Memory B cell (primary cell): ENCODE results near the gene ALK.

Source experiments
- ATAC-seq: fragments of 150-1000 bp; cut with Tn5 transposase; 2 replicates; pipeline ENCODE4 v1.10.0; 2021; ENCODE audit warnings: low read depth, mild to moderate bottlenecking, moderate library complexity
- DNase-seq, 2 donors: peaks; one replicate each; pipeline ENCODE4 v3.0.0; 2022; ENCODE audit warnings: low spot score in 2 of 2
- H3K27ac Mint-ChIP-seq: one replicate; pipeline ENCODE4 v1.8.0; 2022; ENCODE audit warnings: mild to moderate bottlenecking, moderate library complexity, mixed read lengths
- H3K27me3 Mint-ChIP-seq: one replicate; pipeline ENCODE4 v1.8.0; 2022; ENCODE audit warnings: mixed read lengths
- H3K36me3 Mint-ChIP-seq: one replicate; pipeline ENCODE4 v1.8.0; 2022; ENCODE audit warnings: mild to moderate bottlenecking, mixed read lengths
- H3K4me1 Mint-ChIP-seq: one replicate; pipeline ENCODE4 v1.8.0; 2022; ENCODE audit warnings: mixed read lengths
- H3K4me3 Mint-ChIP-seq: one replicate; pipeline ENCODE4 v1.8.0; 2022; ENCODE audit warnings: mild to moderate bottlenecking, moderate library complexity, mixed read lengths
- H3K9me3 Mint-ChIP-seq: one replicate; pipeline ENCODE4 v1.8.0; 2022; ENCODE audit warnings: mixed read lengths

ALK gene

GRCh38 chr2:29482348-29482747, 439.0 kb downstream of the ALK start:
- Mint-ChIP-seq H3K9me3 (no peaks in the 10 kb centered on the region), H3K36me3 (no peaks in the 10 kb centered on the region), H3K27me3 (peaks cover 8% of the 10 kb centered on the region), H3K27ac (no peak overlapping the region), H3K4me1 (peaks cover 2% of the 10 kb centered on the region), H3K4me3 (no peak overlapping the region)
- ATAC-seq (no peak), DNase-seq (no peak)

GRCh38 chr2:29481313-29481712, 440.1 kb downstream of the ALK start:
- no peaks in the 10 kb centered on the region for H3K36me3 Mint-ChIP-seq
- ATAC-seq = no peak
- H3K9me3 Mint-ChIP-seq = no peaks in the 10 kb centered on the region
- H3K4me1 Mint-ChIP-seq = peaks cover 2% of the 10 kb centered on the region
- no peak for DNase-seq
- no peak overlapping the region for H3K27ac Mint-ChIP-seq
- peaks cover 9% of the 10 kb centered on the region for H3K27me3 Mint-ChIP-seq
- no peak overlapping the region for H3K4me3 Mint-ChIP-seq

DNA sequence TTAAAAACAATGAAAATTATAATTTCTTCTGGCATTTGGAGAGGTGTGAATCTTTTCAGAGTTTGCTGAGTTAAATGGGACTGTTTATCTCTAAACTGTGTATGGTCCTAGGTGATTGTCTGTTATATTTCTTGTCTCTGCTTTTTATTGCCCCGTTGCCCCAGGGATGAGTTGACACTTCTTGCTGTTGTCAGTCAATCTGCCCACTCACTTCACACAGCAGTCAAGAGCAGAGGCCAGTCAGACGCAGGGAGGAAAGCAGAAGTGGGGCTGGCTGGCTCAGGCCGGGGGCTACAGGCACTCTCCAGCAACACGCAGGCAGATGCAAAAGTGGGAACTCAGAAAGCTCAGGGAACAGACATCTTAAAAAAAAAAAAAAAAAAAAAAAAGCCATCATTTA, 441.0 kb downstream of the ALK start:
- H3K4me1 Mint-ChIP-seq = peaks cover 2% of the 10 kb centered on the region
- H3K27ac Mint-ChIP-seq = no peak overlapping the region
- no peaks in the 10 kb centered on the region for H3K9me3 Mint-ChIP-seq
- H3K36me3 Mint-ChIP-seq = no peaks in the 10 kb centered on the region
- peaks cover 9% of the 10 kb centered on the region for H3K27me3 Mint-ChIP-seq
- H3K4me3 Mint-ChIP-seq = no peak overlapping the region
- DNase-seq (no peak), ATAC-seq (no peak)

DNA sequence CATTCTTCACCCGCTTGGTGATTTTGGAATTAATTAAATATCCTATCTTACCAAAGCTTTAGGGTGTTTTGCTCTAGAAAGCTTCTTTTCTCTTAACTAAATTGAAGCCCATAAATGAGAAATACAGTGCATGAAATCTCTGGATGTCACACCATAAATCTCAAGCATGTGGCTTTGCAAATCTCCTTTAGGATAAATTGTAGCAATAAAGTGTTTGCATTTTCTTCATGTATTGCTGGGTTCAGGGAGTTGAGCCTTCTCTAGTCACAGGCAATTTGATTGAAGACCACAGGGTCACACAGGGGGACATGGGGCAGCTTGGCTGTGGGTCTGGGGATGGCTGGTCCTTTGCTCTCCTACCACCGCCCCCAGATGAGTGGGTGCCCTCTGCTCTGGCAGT, 442.0 kb downstream of the ALK start:
- peaks cover 8% of the 10 kb centered on the region for H3K27me3 Mint-ChIP-seq
- no peaks in the 10 kb centered on the region for H3K9me3 Mint-ChIP-seq

GRCh38 chr2:29478641-29479040, 442.7 kb downstream of the ALK start:
- peaks cover 9% of the 10 kb centered on the region for H3K27me3 Mint-ChIP-seq
- H3K4me1 Mint-ChIP-seq = peaks cover 2% of the 10 kb centered on the region
- H3K36me3 Mint-ChIP-seq = no peaks in the 10 kb centered on the region
- H3K27ac Mint-ChIP-seq = no peak overlapping the region
- ATAC-seq = no peak
- DNase-seq = no peak
- peaks cover 1% of the 10 kb centered on the region for H3K9me3 Mint-ChIP-seq
- no peak overlapping the region for H3K4me3 Mint-ChIP-seq

More for the DNA sequence above, 442.0 kb downstream of the ALK start:
- no peak overlapping the region for H3K27ac Mint-ChIP-seq
- peaks cover 2% of the 10 kb centered on the region for H3K4me1 Mint-ChIP-seq
- ATAC-seq = no peak
- no peaks in the 10 kb centered on the region for H3K36me3 Mint-ChIP-seq
- no peak for DNase-seq
- no peak overlapping the region for H3K4me3 Mint-ChIP-seq

DNA sequence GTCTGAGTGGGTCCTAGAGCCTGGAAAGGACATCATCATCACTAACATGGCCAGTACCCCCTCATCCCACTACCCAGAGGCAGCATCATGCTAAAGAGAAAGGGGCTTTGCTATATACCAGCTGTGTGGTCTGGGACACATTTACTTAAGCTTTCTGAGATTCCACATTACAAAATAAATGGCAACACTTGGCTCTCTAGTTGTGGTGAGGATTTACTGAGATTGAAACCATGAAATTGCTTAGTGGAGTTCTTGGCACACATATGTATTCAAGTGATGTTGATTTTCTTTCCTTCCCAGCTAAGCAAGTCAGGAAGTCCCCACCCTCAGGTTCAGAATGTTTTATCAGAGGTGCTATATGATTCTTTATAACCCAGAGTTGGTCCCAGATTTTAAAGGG, 444.2 kb downstream of the ALK start:
- peaks cover 9% of the 10 kb centered on the region for H3K27me3 Mint-ChIP-seq
- ATAC-seq = no peak
- H3K4me1 Mint-ChIP-seq = peaks cover 2% of the 10 kb centered on the region

GRCh38 chr2:29475499-29475898, 445.9 kb downstream of the ALK start:
- Mint-ChIP-seq H3K27ac (no peak overlapping the region), H3K27me3 (peaks cover 9% of the 10 kb centered on the region), H3K9me3 (peaks cover 3% of the 10 kb centered on the region), H3K4me1 (peaks cover 2% of the 10 kb centered on the region), H3K36me3 (no peaks in the 10 kb centered on the region), H3K4me3 (no peak overlapping the region)
- ATAC-seq (no peak), DNase-seq (no peak)

More for the DNA sequence above, 444.2 kb downstream of the ALK start:
- Mint-ChIP-seq H3K27ac (no peak overlapping the region), H3K9me3 (peaks cover 1% of the 10 kb centered on the region), H3K4me3 (no peak overlapping the region), H3K36me3 (no peaks in the 10 kb centered on the region)
- DNase-seq = no peak

GRCh38 chr2:29469961-29470360, 451.4 kb downstream of the ALK start:
- Mint-ChIP-seq H3K9me3 (peaks cover 9% of the 10 kb centered on the region), H3K36me3 (peaks cover 2% of the 10 kb centered on the region), H3K27ac (no peak overlapping the region), H3K4me1 (no peaks in the 10 kb centered on the region), H3K4me3 (no peak overlapping the region), H3K27me3 (peaks cover 4% of the 10 kb centered on the region)
- ATAC-seq (no peak), DNase-seq (no peak)

- ATAC-seq (no peak), DNase-seq (no peak)
- Mint-ChIP-seq H3K4me3 (no peak overlapping the region), H3K27me3 (peaks cover 4% of the 10 kb centered on the region), H3K36me3 (peaks cover 2% of the 10 kb centered on the region), H3K9me3 (peaks cover 9% of the 10 kb centered on the region), H3K27ac (no peak overlapping the region), H3K4me1 (no peaks in the 10 kb centered on the region)
These were observed 451.9 kb downstream of the ALK start for GRCh38 chr2:29469516-29469915.

DNA sequence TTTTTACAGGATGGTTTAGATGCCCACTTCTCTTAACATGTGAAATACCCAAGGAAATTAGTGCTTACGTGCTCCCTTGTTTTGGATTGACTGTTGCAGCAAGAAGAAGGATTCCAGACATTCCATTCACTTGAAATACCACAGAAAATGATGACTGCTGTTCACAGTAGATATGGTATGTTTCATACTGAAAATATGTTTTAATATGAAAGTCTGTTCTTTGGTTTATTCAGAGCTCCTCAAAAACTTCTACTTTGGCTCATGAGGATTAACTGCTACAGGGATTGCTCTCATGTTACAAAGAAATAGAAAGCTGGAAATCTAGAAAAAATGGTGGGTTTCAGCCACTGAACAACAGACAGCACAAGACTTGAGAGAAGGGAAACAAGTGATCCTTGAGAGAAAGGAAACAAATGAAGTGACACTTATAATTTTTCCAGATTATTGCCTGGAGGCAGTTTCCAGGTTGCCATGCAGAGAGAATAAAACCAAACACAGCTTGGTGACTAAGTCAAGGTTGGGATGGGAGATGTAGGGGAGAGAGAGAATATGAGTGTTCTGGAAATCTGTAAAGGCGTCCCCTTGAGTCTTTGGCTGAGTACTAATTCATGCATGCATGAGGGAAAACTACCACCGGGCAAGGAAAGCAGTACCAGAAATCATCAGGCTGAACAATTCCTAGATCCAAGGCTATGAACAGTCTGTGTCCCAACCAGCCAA, 458.0 kb downstream of the ALK start:
- Mint-ChIP-seq H3K36me3 (no peaks in the 10 kb centered on the region), H3K4me3 (no peak overlapping the region), H3K27ac (no peak overlapping the region), H3K9me3 (peaks cover 3% of the 10 kb centered on the region), H3K4me1 (no peaks in the 10 kb centered on the region), H3K27me3 (peaks cover 5% of the 10 kb centered on the region)
- DNase-seq (no peak), ATAC-seq (no peak)

- no peak overlapping the region for H3K27ac Mint-ChIP-seq
- ATAC-seq (no peak), DNase-seq (no peak)
- H3K9me3 Mint-ChIP-seq = peaks cover 3% of the 10 kb centered on the region
- no peaks in the 10 kb centered on the region for H3K36me3 Mint-ChIP-seq
- peaks cover 7% of the 10 kb centered on the region for H3K27me3 Mint-ChIP-seq
- H3K4me3 Mint-ChIP-seq = no peak overlapping the region
- no peaks in the 10 kb centered on the region for H3K4me1 Mint-ChIP-seq
These were observed 459.1 kb downstream of the ALK start for GRCh38 chr2:29462293-29462692.

- H3K9me3 Mint-ChIP-seq = peaks cover 1% of the 10 kb centered on the region
- DNase-seq (no peak), ATAC-seq (no peak)
- H3K27me3 Mint-ChIP-seq = peaks cover 7% of the 10 kb centered on the region
- H3K27ac Mint-ChIP-seq = no peak overlapping the region
- no peak overlapping the region for H3K4me3 Mint-ChIP-seq
- H3K4me1 Mint-ChIP-seq = no peaks in the 10 kb centered on the region
- H3K36me3 Mint-ChIP-seq = no peaks in the 10 kb centered on the region
These were observed 461.2 kb downstream of the ALK start for GRCh38 chr2:29460190-29460589.

GRCh38 chr2:29459445-29460179, 461.8 kb downstream of the ALK start:
- no peaks in the 10 kb centered on the region for H3K4me1 Mint-ChIP-seq
- H3K9me3 Mint-ChIP-seq = peaks cover 1% of the 10 kb centered on the region
- peaks cover 7% of the 10 kb centered on the region for H3K27me3 Mint-ChIP-seq
- no peaks in the 10 kb centered on the region for H3K36me3 Mint-ChIP-seq
- no peak overlapping the region for H3K27ac Mint-ChIP-seq
- H3K4me3 Mint-ChIP-seq = no peak overlapping the region
- no peak for ATAC-seq
- no peak for DNase-seq

- ATAC-seq (no peak), DNase-seq (no peak)
- Mint-ChIP-seq H3K27me3 (peaks cover 10% of the 10 kb centered on the region), H3K4me3 (no peak overlapping the region), H3K4me1 (no peaks in the 10 kb centered on the region), H3K9me3 (peaks cover 1% of the 10 kb centered on the region), H3K27ac (no peak overlapping the region), H3K36me3 (no peaks in the 10 kb centered on the region)
These were observed 465.0 kb downstream of the ALK start for GRCh38 chr2:29456429-29456828.
